HG03558 (cell line): Measurements from ENCODE around the gene EHD2.
"Not testable (repeated sequence)": the region's sequence is repeated elsewhere in the genome, so short reads cannot be mapped to it uniquely, and the experiment has no call there.

Experiments used
- ATAC-seq: cut with Tn5 transposase; IDR thresholded peaks from one replicate; pipeline ENCODE4 v1.9.1; 2021; ENCODE audit warnings: moderate number of reproducible peaks; ENCODE audit not compliant: unreplicated experiment; ENCODE audit errors: extremely low read depth

The EHD2 gene

DNA sequence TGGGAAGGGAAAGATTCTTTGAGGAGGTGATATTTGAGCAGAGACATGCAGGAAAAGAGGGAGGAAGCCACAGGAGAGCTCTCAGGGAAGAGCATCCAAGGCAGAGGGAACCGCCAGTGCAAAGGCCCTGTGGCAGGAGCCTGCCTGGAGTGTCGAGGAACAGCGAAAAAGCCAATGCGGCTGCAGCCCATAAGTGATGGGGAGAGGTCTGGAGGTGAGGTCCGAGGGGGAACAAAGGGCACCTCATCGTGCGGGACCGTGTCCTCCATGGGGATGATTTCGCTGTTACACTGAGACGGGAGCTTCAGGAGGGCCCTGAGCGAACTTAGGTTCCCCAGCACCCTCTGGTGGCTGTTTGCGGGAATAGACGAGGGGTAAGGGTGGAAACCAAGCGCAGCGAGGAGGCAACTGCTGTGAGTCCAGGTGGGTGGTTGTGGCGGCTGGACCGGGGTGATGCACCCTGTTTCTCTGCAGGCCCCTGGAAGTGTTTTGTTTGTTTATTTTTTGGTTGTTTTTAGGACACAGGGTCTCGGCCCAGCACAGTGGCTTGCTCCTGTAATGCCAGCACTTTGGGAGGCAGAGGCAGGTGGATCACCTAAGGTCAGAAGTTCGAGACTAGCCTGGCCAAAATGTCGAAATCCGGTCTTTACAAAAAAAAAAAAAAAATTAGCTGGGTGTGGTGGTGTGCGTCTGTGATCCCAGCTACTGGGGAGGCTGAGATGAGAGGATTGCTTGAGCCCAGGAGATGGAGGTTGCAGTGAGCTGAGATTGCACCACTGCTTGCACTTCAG is 5.9 kb upstream of the EHD2 start:
- ATAC-seq, result no peak

DNA sequence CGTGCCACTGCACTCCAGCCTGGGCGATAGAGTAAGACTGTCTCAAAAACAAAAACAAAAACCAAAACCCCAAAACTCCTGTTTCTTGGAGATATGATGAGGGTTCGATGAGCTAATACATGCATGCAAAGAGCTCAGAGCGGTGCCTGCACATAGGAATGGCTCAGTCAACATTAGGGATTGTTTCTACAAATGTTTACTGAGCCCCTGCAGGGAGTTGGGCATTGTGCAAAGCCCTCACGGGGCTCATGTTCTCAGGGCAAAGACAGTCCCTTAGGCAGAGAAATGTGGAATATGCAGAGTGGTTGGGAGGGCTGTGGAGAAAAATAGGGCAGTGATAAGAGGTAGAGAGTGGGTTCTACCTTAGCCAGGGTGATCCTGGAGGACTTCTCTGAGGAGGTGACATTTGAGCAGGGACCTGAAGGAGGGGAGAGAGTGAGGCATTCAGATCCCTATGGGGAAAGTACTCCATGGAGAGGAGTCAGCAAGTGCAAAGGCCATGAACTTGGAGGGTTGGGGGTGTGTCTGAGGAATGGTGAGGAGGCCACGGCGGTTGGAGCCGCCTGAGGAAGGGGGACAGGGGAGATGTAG is 1.5 kb upstream of the EHD2 start:
- ATAC-seq, result no peak

DNA sequence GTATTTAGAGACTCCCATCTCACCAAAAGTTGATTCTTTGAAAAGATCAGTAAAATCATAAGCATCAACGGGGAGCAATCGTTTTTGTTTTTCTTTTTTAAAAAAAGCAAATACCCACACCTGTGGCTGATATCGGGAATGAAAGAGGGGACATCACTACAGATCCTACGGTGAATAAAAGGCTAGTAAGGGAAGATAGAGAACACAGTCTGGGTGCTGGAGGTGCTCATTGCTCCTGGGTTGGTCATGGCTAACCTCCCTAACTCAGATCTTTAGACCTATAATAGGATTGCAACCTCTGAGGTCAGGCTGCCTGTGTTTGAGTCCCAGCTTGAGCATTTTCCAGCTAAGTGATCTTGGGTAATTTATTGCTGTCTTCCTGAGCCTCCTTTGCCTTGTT is 1.1 kb downstream of the EHD2 start:
- ATAC-seq, result no peak

DNA sequence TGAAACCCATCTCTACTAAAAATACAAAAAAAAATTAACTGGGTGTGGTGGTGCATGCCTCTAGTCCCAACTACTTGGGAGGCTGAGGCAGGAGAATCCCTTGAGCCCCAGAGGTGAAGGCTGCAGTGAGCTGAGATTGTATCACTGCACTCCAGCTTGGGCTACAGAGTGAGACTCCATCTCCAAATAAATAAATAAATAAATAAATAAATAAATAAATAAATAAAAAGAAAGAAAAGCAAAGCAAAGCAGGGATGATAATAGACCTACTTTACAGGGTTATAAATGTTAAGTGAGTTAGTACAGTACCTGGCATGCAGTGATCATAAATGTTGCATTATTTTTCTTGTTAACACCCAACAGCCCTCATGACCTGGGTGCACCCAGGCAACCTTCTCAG is 1.6 kb downstream of the EHD2 start:
- ATAC-seq, result not testable (repeated sequence)

DNA sequence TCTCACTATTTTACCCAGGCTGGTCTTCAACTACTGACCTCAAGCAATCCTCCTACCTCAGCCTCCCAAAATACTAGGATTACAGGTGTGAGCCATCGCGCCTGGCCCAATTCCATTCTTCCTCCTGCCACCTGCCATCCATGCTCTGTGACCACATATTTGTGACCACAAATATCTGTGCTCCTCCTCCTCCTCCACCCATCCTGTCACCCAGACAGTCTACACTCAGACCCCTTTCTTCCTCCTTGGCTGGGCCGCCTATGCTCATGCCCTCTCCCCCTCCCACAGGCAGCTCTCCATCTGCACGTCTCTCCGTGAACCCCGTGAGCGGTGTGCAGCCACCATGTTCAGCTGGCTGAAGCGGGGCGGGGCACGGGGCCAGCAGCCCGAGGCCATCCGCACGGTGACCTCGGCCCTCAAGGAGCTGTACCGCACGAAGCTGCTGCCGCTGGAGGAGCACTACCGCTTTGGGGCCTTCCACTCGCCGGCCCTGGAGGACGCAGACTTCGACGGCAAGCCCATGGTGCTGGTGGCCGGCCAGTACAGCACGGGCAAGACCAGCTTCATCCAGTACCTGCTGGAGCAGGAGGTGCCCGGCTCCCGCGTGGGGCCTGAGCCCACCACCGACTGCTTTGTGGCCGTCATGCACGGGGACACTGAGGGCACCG is 3.2 kb downstream of the EHD2 start:
- no peak for ATAC-seq

DNA sequence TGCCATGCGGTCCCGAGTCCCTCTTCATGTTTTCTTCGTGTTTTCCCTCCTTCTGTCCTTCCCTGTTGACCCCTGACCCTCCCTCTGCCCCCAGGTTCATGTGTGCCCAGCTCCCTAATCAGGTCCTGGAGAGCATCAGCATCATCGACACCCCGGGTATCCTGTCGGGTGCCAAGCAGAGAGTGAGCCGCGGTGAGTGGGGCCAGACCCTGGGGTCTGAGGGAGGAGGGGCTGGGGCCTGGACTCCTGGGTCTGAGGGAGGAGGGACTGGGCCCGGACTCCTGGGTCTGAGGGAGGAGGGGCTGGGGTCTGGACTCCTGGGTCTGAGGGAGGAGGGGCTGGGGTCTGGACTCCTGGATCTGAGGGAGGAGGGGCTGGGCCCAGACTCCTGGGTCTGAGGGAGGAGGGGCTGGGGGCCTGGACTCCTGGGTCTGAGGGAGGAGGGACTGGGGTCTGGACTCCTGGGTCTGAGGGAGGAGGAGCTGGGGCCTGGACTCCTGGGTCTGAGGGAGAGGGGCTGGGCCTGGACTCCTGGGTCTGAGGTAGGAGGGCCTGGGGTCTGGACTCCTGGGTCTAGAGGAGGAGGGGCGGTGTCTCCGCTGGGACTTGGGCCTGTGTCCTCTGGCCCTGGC is 5.3 kb downstream of the EHD2 start:
- not testable (repeated sequence) for ATAC-seq

DNA sequence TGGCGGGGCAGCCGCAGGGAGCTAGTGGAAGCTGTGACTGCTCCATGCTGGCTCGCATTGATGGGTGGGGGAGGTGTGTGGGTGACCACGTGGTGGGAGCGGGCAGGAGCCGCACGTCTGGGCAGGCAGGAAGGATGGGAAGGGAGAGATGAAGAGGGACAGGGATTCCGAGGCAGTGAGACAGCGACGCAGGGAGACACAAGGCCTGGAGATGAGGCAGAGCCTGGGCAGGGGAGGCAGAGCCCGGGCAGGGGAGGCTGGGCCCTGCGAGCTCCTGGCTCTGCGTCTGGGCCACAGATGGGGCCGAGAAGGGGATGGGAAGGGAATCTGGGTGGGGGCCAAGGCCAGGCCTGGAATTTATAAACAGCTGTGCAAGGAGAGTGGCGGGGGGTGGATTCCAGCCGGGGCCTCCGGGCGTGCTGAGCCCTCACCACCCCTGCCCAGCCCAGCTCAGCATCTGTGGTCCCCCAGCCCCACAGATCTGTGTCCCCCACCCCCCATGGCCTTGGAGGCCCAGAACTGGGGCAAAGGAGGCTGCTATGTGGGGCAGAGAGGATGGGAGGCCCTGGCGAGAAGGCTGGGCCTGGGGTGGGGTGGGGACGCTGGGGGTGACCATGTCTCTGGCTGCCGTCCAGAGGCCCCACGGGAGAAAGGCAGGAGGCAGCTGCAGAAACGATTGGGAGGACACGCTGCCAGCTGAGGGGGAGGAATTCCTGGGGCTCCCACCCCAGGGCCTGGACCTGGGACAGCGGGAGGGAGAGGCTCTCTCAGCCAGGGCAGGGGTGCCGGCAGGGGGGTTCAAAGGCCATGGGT is 6.0 kb downstream of the EHD2 start:
- ATAC-seq, result no peak

DNA sequence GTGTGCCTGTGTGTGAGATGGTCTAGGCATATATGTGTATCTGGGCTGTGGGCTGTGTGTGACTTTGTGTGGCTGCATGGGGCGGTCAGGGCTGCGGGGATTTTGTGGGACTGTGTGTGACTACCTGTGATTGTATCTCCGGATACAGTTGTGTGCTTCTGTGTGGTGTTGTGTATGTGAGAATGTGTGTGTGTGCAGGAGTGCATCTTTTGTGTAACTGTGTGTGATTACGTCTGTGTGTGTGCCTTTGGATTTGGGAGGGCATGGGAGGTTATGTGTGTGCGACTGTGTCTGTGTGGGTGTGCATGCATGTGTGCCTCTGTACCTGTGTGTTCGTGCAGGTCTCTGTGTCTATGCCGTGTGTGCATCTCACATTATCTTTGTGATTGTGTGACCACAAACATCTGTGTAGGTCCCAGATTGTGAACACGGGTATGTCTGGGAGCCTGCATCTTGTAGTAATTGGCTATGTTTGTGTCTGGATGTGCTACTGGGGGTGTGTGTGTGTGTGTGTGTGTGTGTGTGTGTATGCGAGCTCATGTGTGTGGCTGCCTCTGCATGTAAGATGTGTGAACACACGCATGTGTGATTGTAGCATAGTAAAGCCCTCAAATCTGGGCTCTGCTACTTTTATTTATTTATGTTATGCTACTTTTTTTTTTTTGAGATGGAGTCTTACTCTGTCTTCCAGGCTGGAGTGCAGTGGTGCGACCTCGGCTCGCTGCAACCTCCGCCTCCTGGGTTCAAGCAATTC is 7.6 kb downstream of the EHD2 start:
- ATAC-seq, result no peak

DNA sequence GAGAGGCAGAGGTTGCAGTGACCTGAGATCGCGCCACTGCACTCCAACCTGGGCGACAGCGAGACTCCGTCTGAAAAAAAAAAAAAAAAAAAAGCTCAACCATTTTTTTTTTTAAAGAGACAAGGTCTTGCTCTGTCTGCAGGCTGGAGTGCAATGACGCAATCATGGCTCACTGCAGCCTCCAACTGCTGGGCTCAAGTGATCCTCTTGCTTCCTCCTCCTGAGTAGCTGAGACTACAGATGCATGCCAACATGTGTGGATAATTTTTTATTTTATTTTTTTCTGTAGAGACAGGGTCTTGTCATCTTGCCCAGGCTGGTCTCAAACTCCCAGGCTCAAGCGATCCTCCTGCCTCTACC is 10.3 kb downstream of the EHD2 start:
- no peak for ATAC-seq

DNA sequence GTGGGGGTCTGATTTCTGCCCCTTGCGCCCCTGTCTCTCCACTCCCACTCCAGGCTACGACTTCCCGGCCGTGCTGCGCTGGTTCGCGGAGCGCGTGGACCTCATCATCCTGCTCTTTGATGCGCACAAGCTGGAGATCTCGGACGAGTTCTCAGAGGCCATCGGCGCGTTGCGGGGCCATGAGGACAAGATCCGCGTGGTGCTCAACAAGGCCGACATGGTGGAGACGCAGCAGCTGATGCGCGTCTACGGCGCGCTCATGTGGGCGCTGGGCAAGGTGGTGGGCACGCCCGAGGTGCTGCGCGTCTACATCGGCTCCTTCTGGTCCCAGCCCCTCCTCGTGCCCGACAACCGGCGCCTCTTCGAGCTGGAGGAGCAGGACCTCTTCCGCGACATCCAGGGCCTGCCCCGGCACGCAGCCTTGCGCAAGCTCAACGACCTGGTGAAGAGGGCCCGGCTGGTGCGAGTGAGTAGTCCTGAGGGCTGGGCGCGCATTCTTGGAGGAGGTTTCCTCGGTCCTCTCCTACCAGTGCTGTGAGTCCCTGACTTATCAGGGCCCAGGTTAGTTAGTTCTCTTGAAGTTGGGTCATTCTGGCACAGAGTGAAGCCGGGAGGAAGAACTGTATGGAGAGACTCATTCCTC is 12.7 kb downstream of the EHD2 start:
- ATAC-seq, result no peak

DNA sequence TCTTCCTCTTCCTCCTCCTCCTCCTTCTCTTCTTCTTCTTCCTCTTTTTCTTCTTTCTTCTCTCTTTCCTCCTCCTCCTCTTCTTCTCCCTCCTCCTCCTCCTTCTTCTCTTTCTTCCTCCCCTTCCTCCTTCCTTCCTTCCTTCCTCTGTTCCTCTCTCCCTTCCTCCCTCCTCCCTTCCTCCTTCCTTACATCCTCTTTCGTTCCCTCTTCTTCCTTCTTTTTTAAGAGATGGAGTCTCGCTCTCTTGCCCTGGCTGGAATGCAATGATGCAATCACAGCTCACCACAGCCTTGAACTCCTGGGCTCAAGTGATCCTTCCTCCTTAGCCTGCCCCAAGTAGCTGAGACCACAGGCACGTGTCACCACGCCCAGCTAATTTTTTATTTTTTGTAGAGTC is 13.2 kb downstream of the EHD2 start:
- ATAC-seq, result no peak

DNA sequence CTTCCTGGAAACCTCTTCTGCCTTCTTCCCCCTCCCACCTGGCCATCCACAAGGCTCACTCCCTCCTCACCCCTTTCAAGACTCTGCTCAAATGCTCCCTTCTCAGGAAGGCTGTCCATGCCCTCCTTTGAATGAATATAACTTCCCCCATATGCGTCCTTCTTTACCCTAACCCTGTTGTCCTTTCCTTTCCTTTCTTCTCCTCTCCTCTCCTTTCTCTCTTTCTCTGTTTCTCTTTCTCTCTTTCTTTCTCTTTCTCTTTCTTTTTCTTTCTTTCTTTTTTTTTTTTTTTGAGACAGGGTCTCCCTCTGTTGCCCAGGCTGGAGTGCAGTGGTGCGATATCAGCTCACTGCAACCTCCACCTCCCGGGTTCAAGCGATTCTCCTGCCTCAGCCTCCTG is 15.1 kb downstream of the EHD2 start:
- not testable (repeated sequence) for ATAC-seq

DNA sequence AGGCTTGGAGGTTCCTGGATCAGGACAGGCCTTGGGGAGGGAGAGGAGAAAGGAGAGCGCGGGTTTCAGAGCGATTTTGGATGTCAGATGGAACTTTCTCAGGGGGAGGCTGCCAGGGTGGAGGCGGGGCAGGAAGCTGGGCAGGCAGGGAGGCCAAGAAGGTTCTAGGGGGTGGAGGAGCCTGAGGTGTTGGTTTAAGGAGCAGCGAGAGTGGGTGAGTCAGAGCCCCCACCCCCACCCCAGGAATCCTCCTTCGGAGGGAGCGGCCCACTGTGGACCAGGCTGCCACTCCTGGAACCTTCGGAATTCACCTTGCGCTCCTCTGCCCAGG is 16.2 kb downstream of the EHD2 start:
- ATAC-seq, result no peak

DNA sequence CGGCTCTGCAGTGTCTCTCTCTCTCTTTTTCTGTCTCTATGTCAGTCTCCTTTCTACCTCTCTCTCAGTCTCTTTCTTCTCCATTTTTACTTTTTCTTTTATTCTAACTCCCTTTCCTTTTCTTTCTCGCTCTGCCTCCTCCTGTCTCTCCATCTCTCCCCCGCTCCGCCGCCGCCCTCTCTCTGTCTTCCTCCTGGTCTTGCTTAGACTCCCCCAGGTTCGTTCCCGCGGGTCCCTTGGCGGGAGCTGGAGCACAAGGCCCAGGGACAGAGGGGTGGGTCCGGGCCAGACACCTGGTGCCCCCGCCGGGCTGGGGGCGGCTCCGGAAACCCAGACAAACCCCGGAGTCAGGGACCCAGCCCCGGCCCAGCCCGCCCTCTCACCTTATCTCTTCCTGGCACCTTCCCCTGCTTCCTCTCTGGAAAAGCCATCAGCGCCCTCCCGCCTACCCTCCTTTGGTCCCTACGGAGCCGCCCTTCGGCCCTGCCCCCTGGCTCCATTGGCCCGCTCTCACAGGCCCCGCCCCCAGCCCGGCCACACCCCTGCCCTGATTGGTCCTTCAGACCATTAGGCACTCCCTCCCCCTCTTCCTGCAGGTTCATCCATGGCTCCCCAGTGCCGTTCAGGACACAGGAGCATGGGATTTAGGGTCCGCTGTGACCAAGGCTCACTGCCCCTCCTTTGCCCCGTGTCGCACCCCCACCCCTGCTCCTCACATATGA is 16.7 kb downstream of the EHD2 start:
- ATAC-seq, result no peak

DNA sequence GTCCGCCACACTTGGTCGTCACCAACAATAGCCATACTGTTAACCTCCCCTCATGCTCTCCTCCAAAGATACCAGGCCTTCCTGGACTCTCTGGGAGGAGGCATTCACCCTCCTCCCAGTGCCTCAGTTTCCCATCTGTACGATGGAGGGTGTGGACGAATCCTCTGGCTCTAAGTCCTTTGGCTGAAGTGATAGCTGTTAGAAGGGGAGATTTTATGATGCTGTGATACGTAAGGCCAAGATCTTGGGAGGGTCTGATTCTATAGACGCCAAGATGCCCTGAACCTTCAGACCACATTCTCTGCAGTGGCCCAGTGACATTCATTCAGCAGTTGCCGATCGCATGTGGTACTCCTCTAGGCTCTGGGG is 17.3 kb downstream of the EHD2 start:
- no peak for ATAC-seq

DNA sequence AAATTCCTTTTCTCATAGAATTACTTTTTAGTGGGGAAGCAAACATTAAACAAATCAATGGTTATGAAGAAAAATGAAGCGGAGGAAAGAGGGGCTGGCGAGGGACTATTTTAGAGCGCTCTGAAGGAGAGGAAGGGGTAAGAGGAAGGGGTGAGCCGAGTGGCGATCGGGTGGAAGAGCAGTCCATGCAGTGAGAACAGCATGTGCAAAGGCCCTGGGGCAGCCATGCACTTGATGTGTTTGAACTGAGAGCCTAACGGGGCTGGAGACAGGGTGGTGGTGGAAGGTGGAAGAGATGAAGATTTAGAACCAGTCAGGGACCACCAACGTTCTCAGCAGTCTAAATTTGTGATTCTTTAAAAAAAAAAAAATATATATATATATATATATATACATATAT is 17.7 kb downstream of the EHD2 start:
- no peak for ATAC-seq

DNA sequence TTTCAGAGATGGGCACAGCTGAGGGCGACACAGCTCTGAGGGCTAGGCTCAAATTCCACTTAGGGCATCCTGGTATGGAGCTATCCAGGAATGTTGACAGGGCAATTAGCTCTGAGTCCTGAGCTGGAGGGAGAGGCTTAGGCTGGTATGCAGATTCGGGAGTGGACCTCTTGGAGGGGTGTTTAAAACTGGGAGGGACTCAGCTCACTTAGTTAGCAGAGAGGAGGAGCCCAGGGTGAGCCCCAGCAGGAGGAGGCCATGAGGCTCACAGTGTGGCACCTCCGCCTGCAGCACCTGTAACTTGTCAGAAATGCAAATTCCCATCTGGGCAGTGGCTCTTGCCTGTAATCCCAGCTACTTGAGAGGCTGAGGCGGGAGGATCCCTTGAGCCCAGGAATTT is 21.9 kb downstream of the EHD2 start:
- ATAC-seq, result no peak

DNA sequence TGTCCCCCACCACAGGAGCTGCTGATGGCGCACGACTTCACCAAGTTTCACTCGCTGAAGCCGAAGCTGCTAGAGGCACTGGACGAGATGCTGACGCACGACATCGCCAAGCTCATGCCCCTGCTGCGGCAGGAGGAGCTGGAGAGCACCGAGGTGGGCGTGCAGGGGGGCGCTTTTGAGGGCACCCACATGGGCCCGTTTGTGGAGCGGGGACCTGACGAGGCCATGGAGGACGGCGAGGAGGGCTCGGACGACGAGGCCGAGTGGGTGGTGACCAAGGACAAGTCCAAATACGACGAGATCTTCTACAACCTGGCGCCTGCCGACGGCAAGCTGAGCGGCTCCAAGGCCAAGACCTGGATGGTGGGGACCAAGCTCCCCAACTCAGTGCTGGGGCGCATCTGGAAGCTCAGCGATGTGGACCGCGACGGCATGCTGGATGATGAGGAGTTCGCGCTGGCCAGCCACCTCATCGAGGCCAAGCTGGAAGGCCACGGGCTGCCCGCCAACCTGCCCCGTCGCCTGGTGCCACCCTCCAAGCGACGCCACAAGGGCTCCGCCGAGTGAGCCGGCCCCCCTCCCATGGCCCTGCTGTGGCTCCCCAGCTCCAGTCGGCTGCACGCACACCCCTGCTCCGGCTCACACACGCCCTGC is 27.8 kb downstream of the EHD2 start:
- no peak for ATAC-seq
